Measurements from ENCODE around the gene BCDIN3D.

Gene BCDIN3D

DNA sequence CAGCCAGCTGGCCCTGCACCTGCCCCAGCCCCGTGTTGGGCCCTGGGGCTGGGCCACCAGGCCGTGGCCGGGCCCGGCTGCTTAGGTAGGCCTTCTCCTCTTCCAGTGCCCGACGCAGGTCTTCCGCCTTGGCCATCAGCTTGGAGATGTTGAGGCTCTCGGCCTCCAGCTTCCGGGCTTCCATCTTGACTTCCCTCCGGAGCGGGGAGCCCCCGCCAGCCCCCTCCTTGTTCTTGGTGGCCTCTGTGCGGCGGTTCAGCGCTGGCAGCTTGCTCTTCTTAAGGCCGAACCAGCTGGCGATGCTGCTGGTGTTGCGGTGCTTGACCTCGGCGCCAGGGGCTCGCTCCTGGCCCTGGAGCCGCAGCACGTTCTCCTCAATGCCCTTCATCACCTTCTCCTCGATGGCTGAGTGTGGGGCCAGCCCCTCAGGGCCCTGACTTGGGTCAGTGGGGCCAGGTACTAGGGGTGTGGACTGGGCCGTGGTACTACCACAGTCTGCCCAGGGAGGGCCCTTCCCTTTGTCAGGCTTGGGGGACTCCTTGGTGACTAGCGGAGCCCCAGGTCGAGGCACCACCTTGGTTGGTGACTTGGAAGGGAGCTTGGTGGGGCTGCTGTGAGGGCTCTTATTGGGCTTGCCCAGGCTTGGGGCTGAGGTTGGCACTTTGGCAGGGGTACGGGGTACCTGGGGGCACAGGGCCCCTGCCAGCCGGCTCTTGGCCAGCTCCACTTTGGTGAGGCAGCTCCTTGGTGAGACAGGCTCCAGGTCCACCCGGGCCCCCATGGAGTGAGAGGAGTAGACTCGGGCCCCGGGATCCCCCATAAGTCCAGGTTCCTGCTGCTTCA is 47.9 kb downstream of the BCDIN3D start:
- DNase-seq = no peak

DNA sequence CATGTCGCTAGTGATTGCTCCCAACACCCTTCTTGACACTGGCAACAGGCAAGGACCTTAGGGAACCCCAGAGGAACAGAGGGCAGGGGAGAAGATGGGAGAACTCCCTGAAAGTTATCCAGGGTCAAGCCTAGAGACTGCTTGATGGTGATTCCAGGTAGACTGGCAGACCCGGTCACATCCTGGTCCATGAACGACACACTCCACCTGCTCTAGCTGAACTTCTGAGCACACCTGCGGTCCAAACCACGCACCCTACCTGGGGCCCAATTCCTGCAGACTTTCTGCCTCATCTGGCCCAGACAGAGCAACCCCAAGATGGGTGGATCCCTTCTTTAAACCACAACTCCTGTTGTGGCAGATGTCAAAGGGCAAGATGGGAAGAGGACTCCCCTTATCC is 48.9 kb downstream of the BCDIN3D start:
- no peak for DNase-seq

DNA sequence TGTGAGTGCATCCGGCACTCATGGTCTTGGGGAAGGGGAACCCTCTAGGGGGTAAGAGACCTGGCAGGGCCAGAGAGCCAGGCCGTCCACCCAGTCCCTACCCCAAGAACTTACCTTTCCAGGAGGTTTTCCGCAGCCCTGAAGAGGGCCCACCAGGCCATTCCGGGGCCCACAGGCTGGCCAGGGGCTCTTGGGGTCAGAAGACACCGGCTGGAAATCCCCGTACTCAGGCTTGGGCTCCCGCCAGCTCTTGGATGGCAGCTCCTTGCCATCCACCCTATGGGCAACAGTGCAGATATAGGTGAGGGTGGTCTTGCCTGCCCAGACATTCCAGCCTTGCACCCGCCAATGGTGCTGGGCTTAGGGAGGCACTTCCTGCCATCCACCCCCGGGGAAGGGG is 49.3 kb downstream of the BCDIN3D start:
- DNase-seq = no peak

DNA sequence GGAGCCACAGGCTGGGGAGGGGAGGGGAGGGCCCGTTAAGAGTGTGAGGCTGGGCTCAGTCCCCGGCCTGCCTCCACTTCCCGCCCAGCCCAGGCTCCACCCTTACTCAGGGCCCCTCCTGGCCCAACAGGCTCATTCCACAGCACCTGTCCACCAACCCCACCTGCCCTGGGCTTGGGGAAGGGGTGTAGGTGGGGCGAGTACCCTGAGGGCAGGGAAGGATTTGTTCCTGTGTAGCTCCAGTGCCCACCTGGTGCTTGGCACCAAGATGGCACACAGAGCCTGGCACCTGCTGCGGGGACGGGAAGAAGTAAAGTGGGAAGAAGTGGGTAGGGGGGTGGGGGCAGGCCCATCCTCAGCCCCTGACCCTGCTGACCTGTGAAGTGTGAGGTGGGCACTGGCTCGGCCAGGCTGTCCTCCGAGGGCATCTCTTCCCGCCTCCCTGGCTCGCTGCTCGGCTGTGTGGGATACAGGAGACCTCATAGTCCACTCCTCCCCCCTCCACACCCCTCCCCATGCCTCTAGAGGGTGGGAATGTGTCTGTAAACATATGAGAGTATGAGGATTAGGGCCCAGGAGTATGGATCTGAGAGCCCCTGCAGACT is 49.8 kb downstream of the BCDIN3D start:
- DNase-seq = no peak

DNA sequence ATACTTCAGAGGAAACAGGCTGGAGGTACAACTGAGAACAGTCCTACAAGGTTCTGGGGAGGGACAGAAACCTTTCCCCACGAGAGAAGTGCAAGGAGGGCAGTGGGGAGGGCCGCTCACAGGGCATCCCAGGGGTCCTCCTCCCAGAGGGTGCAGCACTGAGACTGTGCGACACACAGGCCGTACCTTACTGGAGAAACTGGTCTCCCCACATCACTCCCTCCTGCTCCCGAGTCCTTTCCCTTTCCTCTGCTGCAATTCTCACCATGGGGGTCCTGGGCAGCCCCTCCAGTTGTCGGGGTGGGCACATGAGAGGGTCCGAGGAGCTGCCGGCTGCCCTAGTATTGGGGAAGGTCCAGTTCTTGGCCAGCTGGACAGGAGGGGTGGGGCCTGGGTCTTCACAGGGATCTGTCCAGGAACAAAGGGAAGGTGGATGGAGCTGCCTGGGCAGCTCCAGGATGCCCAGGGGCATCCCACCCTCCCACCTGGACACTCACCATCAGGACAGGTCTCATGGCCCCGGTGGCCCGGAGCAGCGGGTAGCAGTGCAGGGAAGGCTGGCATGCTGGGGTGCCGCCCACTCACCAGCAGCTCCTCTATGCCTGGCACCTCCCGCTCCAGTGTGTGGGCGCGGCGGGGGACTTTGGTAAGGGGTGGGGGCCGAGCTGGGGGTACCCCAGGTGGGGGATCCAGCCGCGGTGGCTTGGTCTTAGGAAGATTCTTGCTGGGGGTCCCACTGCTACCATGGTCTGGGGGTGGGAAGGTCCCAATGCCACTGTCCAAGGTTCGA is 50.5 kb downstream of the BCDIN3D start:
- no peak for DNase-seq

DNA sequence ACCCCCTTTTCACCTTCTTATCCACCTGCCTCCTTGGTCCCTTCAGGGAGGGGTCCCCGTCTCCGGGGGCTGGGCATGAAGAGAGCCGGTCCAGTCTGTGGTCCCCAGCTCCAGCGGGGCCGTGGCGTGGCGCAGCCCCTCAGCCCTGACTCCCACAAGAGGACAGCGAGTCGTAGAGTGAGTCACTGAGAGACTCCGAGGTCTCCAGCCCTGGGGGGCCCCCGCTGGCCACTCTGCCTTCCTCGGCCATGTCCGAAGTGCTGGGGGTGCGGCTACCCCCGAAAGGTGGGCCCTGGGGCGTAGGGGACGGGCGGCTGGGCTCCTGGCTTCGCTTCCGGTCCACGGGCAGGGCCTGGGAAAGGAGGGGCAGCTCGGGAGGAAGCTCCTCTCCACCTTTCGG is 51.2 kb downstream of the BCDIN3D start:
- no peak for DNase-seq

DNA sequence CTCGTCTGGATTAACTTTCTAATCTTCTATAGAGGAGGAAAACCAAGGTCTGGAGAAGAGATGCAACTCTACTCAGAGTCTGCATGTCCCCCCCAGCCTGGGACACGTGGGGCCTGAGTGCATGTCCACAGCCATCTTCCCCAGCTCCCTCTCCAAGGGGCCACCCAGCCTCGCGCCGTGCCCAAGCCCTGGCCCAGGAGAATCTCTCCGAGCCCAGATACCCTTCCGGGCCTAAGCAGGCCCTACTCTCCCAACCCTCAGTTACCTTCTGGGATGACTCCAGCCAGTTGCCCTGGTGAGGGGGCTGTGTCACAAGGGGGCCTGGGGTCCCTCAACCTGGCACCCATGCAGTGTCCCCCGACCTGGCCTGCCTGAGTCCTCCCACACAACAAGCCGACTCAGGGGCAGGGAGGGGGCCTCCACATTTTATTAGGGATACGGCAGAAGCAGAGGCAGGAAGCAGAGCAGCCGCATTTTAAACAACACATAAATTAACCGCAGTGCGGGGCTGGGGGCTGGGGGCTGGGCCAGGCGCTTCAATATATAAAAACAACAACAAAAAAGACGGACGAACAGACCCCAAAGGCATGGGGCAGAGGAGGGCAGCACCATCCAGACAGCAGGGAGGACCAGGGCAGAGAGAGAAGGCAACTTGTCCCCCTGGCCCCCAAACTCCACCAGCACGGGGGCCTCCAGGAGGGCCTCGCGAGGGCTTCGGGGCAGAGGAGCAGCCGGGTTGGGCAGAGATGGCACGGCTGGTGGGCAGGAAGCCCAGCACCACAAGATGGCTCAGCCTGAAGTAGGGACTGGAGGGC is 52.0 kb downstream of the BCDIN3D start:
- no peak for DNase-seq

DNA sequence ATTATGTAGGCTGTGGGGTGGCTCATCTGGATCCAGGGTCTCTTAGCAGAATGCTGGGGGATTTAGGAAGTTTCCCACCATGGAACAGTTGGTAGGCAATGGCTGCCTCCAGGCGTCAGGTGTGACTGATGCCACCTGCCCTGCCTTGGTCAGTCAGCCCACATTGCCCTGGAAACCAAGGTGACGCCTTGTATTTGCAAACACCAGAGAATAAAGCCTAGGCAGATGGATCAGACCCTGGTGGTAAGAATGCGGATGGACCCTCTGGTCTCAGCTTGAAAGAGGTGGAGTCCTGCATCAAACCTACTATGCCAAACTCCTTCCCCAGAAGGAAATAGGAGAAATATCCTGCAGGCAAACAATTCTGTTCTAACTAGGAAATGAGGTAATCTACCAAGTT is 52.9 kb downstream of the BCDIN3D start:
- no peak for DNase-seq

DNA sequence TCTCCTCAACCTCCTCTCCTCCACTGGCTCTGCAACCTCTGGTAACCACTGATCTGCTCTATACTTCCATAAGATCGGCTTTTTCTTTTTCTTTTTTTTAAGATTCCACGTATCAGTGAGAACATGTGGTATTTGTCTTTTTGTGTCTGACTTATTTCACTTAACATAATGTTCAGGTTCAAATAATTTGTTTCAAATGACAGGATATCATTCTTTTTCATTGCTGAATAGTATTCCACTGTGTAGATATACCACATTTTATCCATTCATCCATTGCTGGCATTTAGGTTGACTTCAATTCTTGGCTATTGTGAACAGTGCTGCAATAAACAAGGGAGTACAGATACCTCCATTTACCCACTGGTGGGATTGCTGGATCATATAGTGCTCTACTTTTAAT is 55.2 kb downstream of the BCDIN3D start:
- DNase-seq = no peak

Measured in DMS 273 treated with DMSO at 0.1 percent for 48 hours (cell line).